Endothelial cell of umbilical vein (primary cell): Measurements from ENCODE around the gene FGFR3. TPM values are rescaled to one million over a fixed set of nuclear protein-coding genes. Genes with fewer than 3 reads are reported as not detected.

Source experiments
- BruUV-seq: library from RNA; stranded (reverse); fragments of 400-500 nt; replicated peaks from 2 replicates; lab custom pipeline; 2021; lab: Mats Ljungman, UMichigan
- CTCF ChIA-PET: fragments of 300-600, 350-600 bp; sonication (Branson Sonifier 250); formaldehyde crosslinking; loops from one replicate; lab custom pipeline; 2021; ENCODE audit warnings: antibody characterized with exemption, inconsistent platforms; lab: Charles Lee
- POLR2A ChIA-PET: fragments of 300-600, 350-600 bp; sonication (Branson Sonifier 250); formaldehyde crosslinking; loops from one replicate; lab custom pipeline; 2021; ENCODE audit warnings: antibody characterized with exemption, inconsistent platforms; lab: Charles Lee
- DNase-seq: peaks from one replicate; pipeline ENCODE4 v3.0.0-alpha.2; 2011; ENCODE audit warnings: low read depth, low spot score
- FAIRE-seq: peaks from 2 replicates; lab custom pipeline; 2011; peaks lifted over from hg19 to GRCh38; lab: Jason Lieb, UNC
- H2AFZ ChIP-seq: 2 replicates; pipeline ENCODE4 v1.6.0; 2012; ENCODE audit warnings: low read depth, low read length, control low read depth, inconsistent platforms
- H3K27ac ChIP-seq: 2 replicates; pipeline ENCODE4 v1.5.1; 2011; ENCODE audit warnings: low read depth, mild to moderate bottlenecking, control low read depth, low read length, moderate library complexity; ENCODE audit not compliant: insufficient read depth
- H3K27me3 ChIP-seq, 2 experiments: 2 replicates each; pipeline versions ENCODE4 v1.6.0 to v1.6.1; 2011; ENCODE audit warnings: low read length in 2 of 2, mixed read lengths in 1 of 2; ENCODE audit not compliant: control insufficient read depth in 2 of 2, insufficient read depth in 2 of 2
- H3K36me3 ChIP-seq, 2 experiments: 2 replicates in 1 of 2; 3 replicates in 1 of 2; pipeline ENCODE4 v1.5.1; 2011; ENCODE audit warnings: low read length in 2 of 2, mild to moderate bottlenecking in 1 of 2, moderate library complexity in 1 of 2; ENCODE audit not compliant: control insufficient read depth in 2 of 2, insufficient read depth in 2 of 2; ENCODE audit errors: extremely low read depth in 1 of 2
- H3K4me1 ChIP-seq: 3 replicates; pipeline ENCODE4 v1.5.1; 2011; ENCODE audit warnings: mild to moderate bottlenecking, low read length; ENCODE audit not compliant: control insufficient read depth, insufficient read depth; ENCODE audit errors: extremely low read depth
- H3K4me2 ChIP-seq: 2 replicates; pipeline ENCODE4 v1.6.1; 2011; ENCODE audit warnings: low read length, control low read depth, mixed read lengths; ENCODE audit not compliant: insufficient read depth
- H3K4me3 ChIP-seq, 3 experiments: fragments of 200-600 bp in 1 of 3; sonication (generic), shearing (Covaris generic) in 1 of 3; replicated peaks in 1 of 3; 2 replicates each; pipeline ENCODE4 v1.5.1; 2011 to 2016; ENCODE audit warnings: control low read depth in 3 of 3, low read length in 3 of 3, mild to moderate bottlenecking in 2 of 3, inconsistent platforms in 1 of 3, low read depth in 1 of 3, moderate library complexity in 1 of 3; ENCODE audit not compliant: insufficient read depth in 1 of 3
- H3K79me2 ChIP-seq: 2 replicates; pipeline ENCODE4 v1.6.0; 2012; ENCODE audit warnings: low read length, inconsistent platforms; ENCODE audit not compliant: control insufficient read depth, insufficient read depth
- H3K9ac ChIP-seq: replicated peaks from 2 replicates; pipeline ENCODE3; 2011; ENCODE audit warnings: low read length, control low read depth; ENCODE audit not compliant: insufficient read depth; ENCODE audit errors: extremely low read depth
- H3K9me1 ChIP-seq: replicated peaks from 3 replicates; pipeline ENCODE4 v1.6.0; 2011; ENCODE audit warnings: mild to moderate bottlenecking, low read length; ENCODE audit not compliant: control insufficient read depth, insufficient read depth; ENCODE audit errors: extremely low read depth
- H3K9me3 ChIP-seq: replicated peaks from 2 replicates; pipeline ENCODE4 v1.5.1; 2012; ENCODE audit warnings: low read length, inconsistent platforms; ENCODE audit not compliant: control insufficient read depth, insufficient read depth
- H4K20me1 ChIP-seq: replicated peaks from 2 replicates; pipeline ENCODE3; 2011; ENCODE audit warnings: mild to moderate bottlenecking, low read length; ENCODE audit not compliant: control insufficient read depth, insufficient read depth; ENCODE audit errors: extremely low read depth
- EZH2 ChIP-seq: IDR thresholded peaks from 2 replicates; pipeline ENCODE4 v1.6.1; 2012; ENCODE audit warnings: borderline replicate concordance, low read depth, mild to moderate bottlenecking, moderate library complexity, low read length, inconsistent platforms; ENCODE audit not compliant: severe bottlenecking
- FOS ChIP-seq: IDR thresholded peaks from 2 replicates; pipeline ENCODE4 v1.6.1; 2011; ENCODE audit warnings: mild to moderate bottlenecking, low read length, moderate library complexity, borderline replicate concordance; ENCODE audit not compliant: insufficient read depth
- GATA2 ChIP-seq: IDR thresholded peaks from 2 replicates; pipeline ENCODE4 v1.7.0; 2011; ENCODE audit warnings: low read depth, mild to moderate bottlenecking, moderate library complexity, mixed read lengths, low read length; ENCODE audit not compliant: insufficient read length, insufficient read depth
- JUN ChIP-seq: IDR thresholded peaks from 2 replicates; pipeline ENCODE4 v1.6.1; 2011; ENCODE audit warnings: borderline replicate concordance, low read depth; ENCODE audit not compliant: insufficient read length, insufficient read depth
- MYC ChIP-seq: IDR thresholded peaks from one replicate; pipeline ENCODE4 v1.6.1; 2011; ENCODE audit warnings: mild to moderate bottlenecking, low read depth, low read length
- POLR2A ChIP-seq: IDR thresholded peaks from 2 replicates; pipeline ENCODE4 v1.6.1; 2012; ENCODE audit warnings: low read depth, mild to moderate bottlenecking, control low read depth, low read length
- POLR2AphosphoS5 ChIP-seq: IDR thresholded peaks from 2 replicates; pipeline ENCODE4 v1.6.1; 2012; ENCODE audit warnings: low read depth, mild to moderate bottlenecking, control low read depth, low read length, moderate library complexity; ENCODE audit not compliant: insufficient read depth
- dilution Hi-C: fragments of 300-500 bp; cut with MboI; formaldehyde crosslinking; loops from one replicate; pipeline ENCODE4 v1.15.0; 2019; ENCODE audit warnings: low sequenced_read_pairs; ENCODE audit not compliant: extremely low pct_ligation_motif_present
- intact Hi-C: fragments of 100-400 bp; cut with micrococcal nuclease; formaldehyde crosslinking; loops from one replicate; pipeline ENCODE4 v1.10.0; 2022
- polyA plus RNA-seq, 4 experiments: library from polyadenylated mRNA; depleted of rRNA in 3 of 4; stranded (reverse) in 3 of 4; unstranded in 1 of 4; fragments of >200 nt; gene quantifications; 2 replicates each; pipeline versions ENCODE4 v1.2.1 to v1.2.3, GENCODE V29; 2011 to 2012; ENCODE audit warnings: missing spikeins in 1 of 4
- total RNA-seq: library from RNA; stranded (reverse); gene quantifications from 2 replicates; pipeline ENCODE4 v1.2.3, GENCODE V29; 2021
- TF ChIP-seq, protein P1 (sequence below): IDR thresholded peaks from 2 replicates; pipeline ENCODE4 v1.6.1; 2011; ENCODE audit not compliant: insufficient read depth, insufficient read length
- TF ChIP-seq, protein P2 (sequence below), 2 donors: IDR thresholded peaks; 1 replicate in 1 of 2; 2 replicates in 1 of 2; pipeline ENCODE4 v1.5.1; 2011; ENCODE audit warnings: low read length in 2 of 2, mild to moderate bottlenecking in 2 of 2, moderate library complexity in 2 of 2, control low read depth in 1 of 2, inconsistent platforms in 1 of 2, low read depth in 1 of 2; ENCODE audit not compliant: insufficient read depth in 1 of 2; ENCODE audit errors: extremely low read depth in 1 of 2

The FGFR3 gene
- total and polyA plus RNA-seq, 2 donors (not counting 3 experiments of a cell fraction or from before 2014, with no cell fraction given): 0.73 to 1.2 TPM

DNA sequence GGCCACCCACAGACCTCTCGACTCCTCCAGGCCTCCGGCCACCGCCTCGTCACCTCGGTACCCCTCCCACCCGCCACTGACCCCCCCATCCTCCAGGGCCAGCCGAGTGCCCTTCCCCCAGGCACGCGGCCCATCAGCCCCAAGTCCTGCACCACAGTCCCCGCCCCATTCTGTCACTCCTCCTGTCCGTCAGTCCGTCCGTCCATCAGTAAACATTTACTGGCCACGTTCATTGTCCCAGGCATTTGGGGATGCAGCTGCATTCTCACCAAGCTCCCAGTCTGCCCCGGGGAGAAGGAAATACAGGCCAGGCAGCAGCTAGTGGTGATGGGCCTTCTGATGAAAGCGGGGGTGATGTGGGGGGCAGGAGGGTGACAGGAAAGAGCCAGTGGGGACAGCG, 35.3 kb upstream of the FGFR3 start:
- H4K20me1 ChIP-seq: no peaks in the 10 kb centered on the region
- intact Hi-C loops: no loop called here
- no TSS peak for BruUV-seq
- FAIRE-seq (no peak), DNase-seq (no peak)
- no peaks in the 10 kb centered on the region for H3K9me3 ChIP-seq
- H2AFZ ChIP-seq: no peak overlapping the region
- ChIA-PET POLR2A (no interaction called here), CTCF (interaction anchor here (0.6 to 2.9 kb wide), 5 partner anchors 10 to 36 kb away, joined by 3 to 14 read pairs (median 4); partner anchors contain the start of gene TACC3)
- H3K79me2 ChIP-seq: no peaks in the 10 kb centered on the region
- H3K4me2 ChIP-seq: no peak overlapping the region
- H3K27me3 ChIP-seq: no peaks in the 10 kb centered on the region
- no peak overlapping the region for H3K4me3 ChIP-seq
- dilution Hi-C loops: no loop called here
- no peak overlapping the region for H3K27ac ChIP-seq
- H3K9ac ChIP-seq: no peak overlapping the region
- peaks cover 8% of the 10 kb centered on the region for H3K4me1 ChIP-seq
- H3K9me1 ChIP-seq: no peaks in the 10 kb centered on the region
- H3K36me3 ChIP-seq: no peaks in the 10 kb centered on the region
- TF ChIP-seq GATA2 (no peak), MYC (no peak), FOS (no peak), JUN (no peak), EZH2 (no peak), POLR2A (no peak), POLR2AphosphoS5 (no peak)
- TF ChIP-seq, protein P1, sequence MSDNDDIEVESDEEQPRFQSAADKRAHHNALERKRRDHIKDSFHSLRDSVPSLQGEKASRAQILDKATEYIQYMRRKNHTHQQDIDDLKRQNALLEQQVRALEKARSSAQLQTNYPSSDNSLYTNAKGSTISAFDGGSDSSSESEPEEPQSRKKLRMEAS: no peak
- TF ChIP-seq, protein P2, sequence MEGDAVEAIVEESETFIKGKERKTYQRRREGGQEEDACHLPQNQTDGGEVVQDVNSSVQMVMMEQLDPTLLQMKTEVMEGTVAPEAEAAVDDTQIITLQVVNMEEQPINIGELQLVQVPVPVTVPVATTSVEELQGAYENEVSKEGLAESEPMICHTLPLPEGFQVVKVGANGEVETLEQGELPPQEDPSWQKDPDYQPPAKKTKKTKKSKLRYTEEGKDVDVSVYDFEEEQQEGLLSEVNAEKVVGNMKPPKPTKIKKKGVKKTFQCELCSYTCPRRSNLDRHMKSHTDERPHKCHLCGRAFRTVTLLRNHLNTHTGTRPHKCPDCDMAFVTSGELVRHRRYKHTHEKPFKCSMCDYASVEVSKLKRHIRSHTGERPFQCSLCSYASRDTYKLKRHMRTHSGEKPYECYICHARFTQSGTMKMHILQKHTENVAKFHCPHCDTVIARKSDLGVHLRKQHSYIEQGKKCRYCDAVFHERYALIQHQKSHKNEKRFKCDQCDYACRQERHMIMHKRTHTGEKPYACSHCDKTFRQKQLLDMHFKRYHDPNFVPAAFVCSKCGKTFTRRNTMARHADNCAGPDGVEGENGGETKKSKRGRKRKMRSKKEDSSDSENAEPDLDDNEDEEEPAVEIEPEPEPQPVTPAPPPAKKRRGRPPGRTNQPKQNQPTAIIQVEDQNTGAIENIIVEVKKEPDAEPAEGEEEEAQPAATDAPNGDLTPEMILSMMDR (IDR thresholded peaks at IDR 0.05; ENCODE audit: extremely low read depth in 1 of 2, insufficient read depth in 1 of 2, low read depth in 1 of 2, low read length in 2 of 2): no peak
